HepG2 (cell line): ENCODE results near the gene MEA1. TPM values are rescaled to one million over a fixed set of nuclear protein-coding genes. Genes with fewer than 3 reads are reported as not detected.

Experiments
- MED8 ChIP-seq: sonication (generic); formaldehyde crosslinking; IDR thresholded peaks from 2 replicates; pipeline ENCODE4 v1.8.1; 2023; ENCODE audit warnings: mild to moderate bottlenecking, missing genetic modification reagents; ENCODE audit not compliant: insufficient replicate concordance
- NAIF1 ChIP-seq: sonication (generic); formaldehyde crosslinking; IDR thresholded peaks from 2 replicates; pipeline ENCODE4 v1.5.0; 2020; ENCODE audit warnings: mild to moderate bottlenecking, missing genetic modification reagents, borderline replicate concordance
- SAP130 ChIP-seq: IDR thresholded peaks from 2 replicates; pipeline ENCODE4 v1.6.1; 2016; ENCODE audit warnings: low read depth
- TAF1 ChIP-seq: sonication (generic); formaldehyde crosslinking; IDR thresholded peaks from 2 replicates; pipeline ENCODE4 v1.4.0; 2020; ENCODE audit warnings: missing genetic modification reagents
- ZBTB3 ChIP-seq: sonication (generic); formaldehyde crosslinking; IDR thresholded peaks from 2 replicates; pipeline ENCODE4 v1.4.0; 2020; ENCODE audit warnings: low read depth, mild to moderate bottlenecking, moderate library complexity, missing genetic modification reagents, borderline replicate concordance
- ZBTB40 ChIP-seq, 2 experiments: fragments of 450-650 bp in 1 of 2; sonication (generic) in 1 of 2; formaldehyde crosslinking in 1 of 2; IDR thresholded peaks; 2 replicates each; pipeline versions ENCODE4 v1.6.1 to v1.8.0; 2016 to 2022; ENCODE audit warnings: antibody characterized with exemption in 1 of 2, mild to moderate bottlenecking in 1 of 2, missing genetic modification reagents in 1 of 2
- ZFP41 ChIP-seq: sonication (generic); formaldehyde crosslinking; IDR thresholded peaks from 2 replicates; pipeline ENCODE4 v1.4.0; 2020; ENCODE audit warnings: mild to moderate bottlenecking, missing genetic modification reagents, borderline replicate concordance
- ZMYM2 ChIP-seq: sonication (generic); formaldehyde crosslinking; IDR thresholded peaks from 2 replicates; pipeline ENCODE4 v1.8.0; 2022; ENCODE audit warnings: mild to moderate bottlenecking, missing genetic modification reagents
- ZNF205 ChIP-seq: IDR thresholded peaks from 2 replicates; pipeline ENCODE4 v1.6.1; 2018; ENCODE audit warnings: missing biosample characterization, missing genetic modification reagents
- ZNF225 ChIP-seq: sonication (generic); formaldehyde crosslinking; IDR thresholded peaks from 2 replicates; pipeline ENCODE4 v1.4.0; 2020; ENCODE audit warnings: mild to moderate bottlenecking, missing genetic modification reagents
- ZNF274 ChIP-seq: sonication (generic); formaldehyde crosslinking; IDR thresholded peaks from 2 replicates; pipeline ENCODE4 v1.5.1; 2020; ENCODE audit warnings: mild to moderate bottlenecking, missing genetic modification reagents
- ZNF44 ChIP-seq: sonication (generic); formaldehyde crosslinking; IDR thresholded peaks from 2 replicates; pipeline ENCODE4 v1.5.1; 2020; ENCODE audit warnings: mild to moderate bottlenecking, missing genetic modification reagents
- ZNF460 ChIP-seq: sonication (generic); formaldehyde crosslinking; IDR thresholded peaks from 2 replicates; pipeline ENCODE4 v1.5.1; 2020; ENCODE audit warnings: missing genetic modification reagents, mild to moderate bottlenecking, borderline replicate concordance
- ZNF510 ChIP-seq: sonication (generic); formaldehyde crosslinking; IDR thresholded peaks from 2 replicates; pipeline ENCODE4 v1.4.0; 2020; ENCODE audit warnings: low read depth, mild to moderate bottlenecking, missing genetic modification reagents
- ZNF740 ChIP-seq: sonication (generic); formaldehyde crosslinking; IDR thresholded peaks from 2 replicates; pipeline ENCODE4 v1.4.0; 2020; ENCODE audit warnings: missing genetic modification reagents
- ZNF790 ChIP-seq: sonication (generic); formaldehyde crosslinking; IDR thresholded peaks from 2 replicates; pipeline ENCODE4 v1.8.0; 2022; ENCODE audit warnings: missing genetic modification reagents, mild to moderate bottlenecking, borderline replicate concordance
- ZSCAN20 ChIP-seq: sonication (generic); formaldehyde crosslinking; IDR thresholded peaks from 2 replicates; pipeline ENCODE4 v1.4.0; 2020; ENCODE audit warnings: missing genetic modification reagents, mild to moderate bottlenecking, borderline replicate concordance
- polyA plus RNA-seq, 8 experiments: library from polyadenylated mRNA; depleted of rRNA in 3 of 8; stranded (reverse) in 7 of 8; unstranded in 1 of 8; fragments of >200 nt; fragmentation: Illumina TruSeq in 4 of 8; extraction: Trizol in 4 of 8; gene quantifications; 2 replicates each; pipeline versions ENCODE4 v1.2.1 to v1.2.3, GENCODE V29; 2011 to 2016; ENCODE audit warnings: low read depth in 4 of 8, missing spikeins in 1 of 8, mixed read lengths in 1 of 8; ENCODE audit not compliant: insufficient read depth in 1 of 8
- total RNA-seq, 5 experiments: library from RNA; depleted of rRNA; stranded (reverse); fragments of >200 nt; fragmentation: Illumina TruSeq; extraction: Trizol; gene quantifications; 2 replicates each; pipeline ENCODE4 v1.2.3, GENCODE V29; 2016; ENCODE audit warnings: low read depth in 1 of 5
- TF ChIP-seq, protein P1 (sequence below): conservative IDR thresholded peaks from 2 replicates; pipeline ENCODE4 v1.6.1; 2018; ENCODE audit warnings: missing genetic modification reagents

MEA1 gene
- total and polyA plus RNA-seq, 2 of the 13 experiments (the other 11 are each of a cell fraction or from before 2014, with no cell fraction given), result 75.6 to 86.2 TPM

DNA sequence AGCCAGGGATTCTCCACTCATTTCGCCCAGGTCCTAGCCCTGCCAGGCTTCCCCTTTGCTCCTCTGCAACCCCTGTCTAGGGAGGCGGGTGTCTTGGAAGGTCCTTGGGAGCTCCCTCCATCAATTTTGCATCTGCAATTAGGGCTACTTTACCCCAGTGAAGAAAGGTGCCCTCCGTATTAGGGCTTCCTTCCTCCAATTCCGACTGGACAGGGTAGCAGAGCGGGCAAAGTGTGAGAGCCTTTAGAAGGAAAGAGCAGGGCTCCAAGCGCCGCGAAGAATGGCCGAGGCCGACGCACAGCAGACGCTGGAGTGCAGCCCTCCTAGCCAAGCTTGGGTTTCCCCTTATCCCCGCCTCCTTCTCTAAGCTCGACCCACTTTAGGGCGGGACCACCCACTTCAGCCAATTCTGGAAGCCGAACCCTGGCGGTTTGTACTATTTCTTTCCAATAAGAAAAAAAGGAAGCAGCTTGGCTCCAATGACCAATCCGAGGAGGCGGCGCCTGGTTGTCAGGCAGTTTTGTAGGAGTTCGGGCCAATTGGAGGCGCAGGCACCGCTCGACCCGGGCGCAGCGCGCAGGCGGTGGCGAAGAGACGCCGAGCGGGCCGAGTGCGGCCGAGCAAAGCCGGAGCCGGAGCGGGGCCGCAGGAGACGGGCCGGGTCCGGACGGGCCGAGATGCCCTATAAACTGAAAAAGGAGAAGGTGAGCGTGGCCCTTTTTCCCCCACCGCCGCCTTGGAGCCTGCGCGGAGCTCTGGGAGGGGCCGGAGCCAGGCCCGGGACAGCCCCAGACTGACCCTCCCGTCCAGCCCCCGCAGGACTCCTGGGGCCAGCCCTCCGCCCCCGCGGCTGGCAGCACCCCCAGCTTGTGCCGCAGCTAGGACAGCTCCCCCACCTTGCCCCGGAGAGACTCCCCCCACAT is 29.5 kb downstream of the MEA1 start, which contains the start of gene PPP2R5D (continued):
- TF ChIP-seq ZBTB3 (CRISPR knock-in tag) (no peak), ZNF510 (CRISPR knock-in tag) (no peak), ZNF460 (no peak), SAP130 (CRISPR knock-in tag) (peak; percentile 84), ZNF274 (CRISPR knock-in tag) (no peak), ZNF44 (CRISPR knock-in tag) (no peak), ZBTB40 (IDR thresholded peaks at IDR 0.05) (no peak), ZBTB40 (CRISPR knock-in tag; IDR thresholded peaks at IDR 0.05) (no peak; the same call in 1 of the 2 replicates), ZFP41 (CRISPR knock-in tag) (no peak), ZNF205 (CRISPR knock-in tag) (no peak), ZSCAN20 (peak; percentile 32; the same call in 1 of the 2 replicates), ZNF225 (CRISPR knock-in tag) (no peak; the same call in 1 of the 2 replicates), TAF1 (CRISPR knock-in tag) (peak; percentile 92), ZNF740 (CRISPR knock-in tag) (peak; percentile 33; the same call in 1 of the 2 replicates), MED8 (peak; percentile 86), NAIF1 (CRISPR knock-in tag) (peak; percentile 86), ZMYM2 (CRISPR knock-in tag) (no peak), ZNF790 (CRISPR knock-in tag) (peak; percentile 53; the same call in 1 of the 2 replicates)
- TF ChIP-seq, protein P1, sequence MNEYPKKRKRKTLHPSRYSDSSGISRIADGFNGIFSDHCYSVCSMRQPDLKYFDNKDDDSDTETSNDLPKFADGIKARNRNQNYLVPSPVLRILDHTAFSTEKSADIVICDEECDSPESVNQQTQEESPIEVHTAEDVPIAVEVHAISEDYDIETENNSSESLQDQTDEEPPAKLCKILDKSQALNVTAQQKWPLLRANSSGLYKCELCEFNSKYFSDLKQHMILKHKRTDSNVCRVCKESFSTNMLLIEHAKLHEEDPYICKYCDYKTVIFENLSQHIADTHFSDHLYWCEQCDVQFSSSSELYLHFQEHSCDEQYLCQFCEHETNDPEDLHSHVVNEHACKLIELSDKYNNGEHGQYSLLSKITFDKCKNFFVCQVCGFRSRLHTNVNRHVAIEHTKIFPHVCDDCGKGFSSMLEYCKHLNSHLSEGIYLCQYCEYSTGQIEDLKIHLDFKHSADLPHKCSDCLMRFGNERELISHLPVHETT (CRISPR knock-in tag), result no peak
